Kidney glomerular epithelial cell (primary cell): Measurements from ENCODE around the gene PHF21B.

Source experiments
- DNase-seq: peaks from one replicate; lab custom pipeline; 2025; lab: John Stamatoyannopoulos, UW

PHF21B gene

GRCh38 chr22:44892803-44893730 is 116.7 kb downstream of the PHF21B start:
- DNase-seq, result no peak

- no peak for DNase-seq
Measured at GRCh38 chr22:44892243-44892642, 117.6 kb downstream of the PHF21B start.

GRCh38 chr22:44891791-44892190 is 118.0 kb downstream of the PHF21B start:
- DNase-seq, result no peak

- no peak for DNase-seq
Measured at GRCh38 chr22:44891293-44891747, 118.5 kb downstream of the PHF21B start.

DNA sequence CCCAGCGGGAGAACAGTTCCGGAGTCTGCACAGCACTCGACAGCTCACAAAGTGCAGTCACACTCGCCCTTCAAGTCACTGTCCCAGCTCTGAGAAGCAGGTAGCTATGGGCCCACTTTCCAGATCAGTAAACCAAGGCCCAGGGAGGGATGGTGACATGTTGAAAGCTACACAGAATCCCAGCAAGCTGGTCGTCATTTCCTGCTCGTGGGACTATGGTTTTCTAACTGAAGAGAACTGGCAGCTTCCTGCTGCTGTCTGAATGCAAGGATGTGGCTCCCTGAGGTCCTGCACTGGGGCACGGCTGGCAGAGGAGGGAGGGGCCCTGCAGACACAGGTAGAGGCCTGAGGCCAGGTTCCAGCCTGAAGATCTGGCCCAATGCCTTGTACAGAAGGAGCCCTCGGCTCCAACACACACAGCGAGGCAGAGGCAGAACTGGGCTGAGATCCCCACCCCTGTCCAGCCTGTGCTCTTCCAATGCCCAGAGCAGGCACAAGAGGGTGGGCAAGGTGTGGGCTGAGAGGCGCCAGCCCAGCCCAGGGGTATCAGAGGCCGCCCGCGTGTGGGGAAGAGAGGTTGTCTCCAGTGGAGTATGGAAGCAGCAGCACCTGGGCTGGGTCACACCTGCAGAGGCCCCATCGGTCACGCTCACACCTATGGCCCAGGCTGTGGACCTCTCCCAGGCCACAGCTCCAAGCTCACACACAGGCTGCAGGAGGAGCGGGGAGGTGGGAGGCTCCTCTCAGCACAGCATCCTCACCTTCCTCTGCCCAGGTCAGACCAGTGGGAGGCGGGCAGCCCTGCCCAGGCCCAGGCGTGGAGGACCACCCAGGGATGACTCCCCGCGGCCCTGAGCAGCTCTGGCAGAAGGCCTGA is 119.2 kb downstream of the PHF21B start:
- no peak for DNase-seq

DNA sequence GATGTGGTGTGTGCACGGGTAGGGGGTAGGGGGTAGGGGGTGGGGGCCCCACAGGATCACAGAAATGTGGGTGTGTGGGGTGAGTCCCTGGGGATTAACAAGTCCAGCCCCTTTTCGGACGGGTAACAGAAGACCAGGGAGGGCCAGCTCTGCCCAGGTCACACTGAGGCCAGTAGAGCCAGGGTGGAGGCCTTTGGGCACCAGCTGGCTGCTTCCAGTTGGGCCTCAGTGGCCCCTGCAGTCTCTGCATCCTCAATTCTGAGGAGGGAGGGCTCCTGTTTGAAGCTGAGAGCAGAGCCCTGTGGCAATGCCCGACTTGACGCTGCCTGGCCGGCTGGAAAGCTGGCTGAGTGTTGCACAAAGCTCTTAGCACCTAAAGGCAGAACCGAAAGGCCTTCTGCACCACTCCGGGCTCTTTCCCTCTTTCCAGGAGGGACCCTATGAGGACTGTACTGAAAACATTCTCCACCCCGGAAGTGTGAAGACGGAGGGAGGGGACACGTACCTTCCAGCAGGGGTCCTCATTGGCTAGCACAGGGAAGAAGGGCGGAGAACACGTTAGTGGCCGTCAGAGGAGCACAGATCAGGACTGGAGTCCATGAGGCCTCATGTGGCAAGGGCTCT is 120.4 kb downstream of the PHF21B start:
- no peak for DNase-seq

DNA sequence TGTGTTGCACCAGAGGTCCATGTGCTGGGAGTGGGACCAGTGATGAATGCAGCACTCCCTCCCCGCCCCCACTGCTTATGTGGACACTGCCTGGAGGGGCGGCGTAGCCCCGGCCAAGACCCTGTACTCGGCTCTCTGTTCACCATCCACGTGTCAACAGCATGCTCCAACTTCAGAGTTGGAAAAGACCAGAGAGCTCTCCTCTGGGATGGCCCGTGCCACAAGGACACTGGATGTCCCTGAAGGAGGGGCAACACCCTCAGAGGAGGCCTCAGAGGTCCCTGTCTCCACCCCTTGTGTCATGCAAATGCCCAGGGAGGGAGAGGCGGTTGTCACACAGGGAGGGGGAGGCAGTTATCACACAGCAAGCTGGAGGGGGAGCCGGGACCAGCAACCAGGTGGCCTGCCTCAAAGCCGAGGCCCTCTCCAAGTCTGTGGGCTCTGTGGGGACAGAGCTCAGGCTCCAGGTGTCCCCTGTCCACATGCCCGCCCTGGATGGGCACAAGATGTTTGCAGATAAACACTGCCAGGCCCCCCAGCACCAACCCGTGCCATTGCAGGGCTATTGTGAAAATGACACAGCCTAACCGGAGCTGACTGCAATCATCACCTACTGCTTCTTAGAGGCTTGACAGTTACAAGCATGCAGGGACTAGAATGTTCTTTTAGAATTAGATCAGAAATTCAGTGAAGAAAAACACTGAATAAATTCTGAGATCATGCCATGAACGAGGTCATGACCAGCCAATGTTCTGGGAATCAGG is 121.1 kb downstream of the PHF21B start:
- DNase-seq, result no peak

DNA sequence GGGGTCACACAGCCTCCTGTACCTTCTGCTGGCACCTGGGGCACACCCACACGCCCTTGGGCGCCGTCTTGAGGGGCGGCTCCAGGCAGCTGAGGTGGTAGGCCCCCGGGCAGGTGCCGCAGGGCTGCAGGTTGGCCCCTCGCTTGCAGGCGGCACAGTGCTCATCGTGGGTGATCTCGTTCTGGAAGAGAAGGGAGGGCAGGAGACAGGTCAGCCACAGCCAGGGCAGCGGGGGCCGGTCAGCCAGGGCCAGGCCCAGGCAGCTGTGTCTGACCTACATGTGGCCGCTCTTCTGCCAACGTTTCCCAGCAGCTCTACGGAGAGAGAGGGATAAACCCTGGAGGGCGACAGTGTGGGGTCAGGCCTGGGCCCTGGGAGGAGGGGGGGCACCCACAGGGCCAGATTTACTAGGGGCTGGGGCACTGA is 121.9 kb downstream of the PHF21B start:
- DNase-seq, result no peak

DNA sequence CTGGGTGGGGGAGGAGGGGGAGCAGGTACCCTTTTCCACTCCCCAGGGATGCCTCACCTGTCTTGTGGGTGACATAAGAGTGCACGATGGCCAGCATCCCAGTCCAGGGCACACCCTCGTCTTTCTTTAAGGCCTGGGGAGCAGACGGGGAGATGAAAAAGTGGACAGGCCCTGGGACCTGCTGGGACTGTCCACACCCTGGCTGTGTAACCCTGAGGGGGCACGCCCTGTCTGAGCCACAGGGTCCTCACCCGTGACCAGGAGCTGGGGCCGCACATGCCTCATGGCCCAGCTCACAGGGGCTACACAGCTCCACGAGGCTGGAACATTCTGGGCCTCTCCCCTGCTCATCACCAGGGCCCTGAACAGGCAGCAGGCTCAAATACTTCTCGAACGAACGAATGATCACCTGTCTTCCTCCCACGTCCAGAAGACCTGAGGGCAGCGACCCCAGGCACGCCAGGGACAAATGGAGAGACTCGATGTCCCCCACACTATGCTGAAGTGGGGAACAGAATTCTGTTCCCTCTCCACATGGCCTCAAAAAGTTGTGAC is 123.9 kb downstream of the PHF21B start:
- DNase-seq, result no peak

GRCh38 chr22:44884968-44885805 is 124.6 kb downstream of the PHF21B start:
- no peak for DNase-seq

GRCh38 chr22:44884562-44884961 is 125.2 kb downstream of the PHF21B start:
- no peak for DNase-seq

DNA sequence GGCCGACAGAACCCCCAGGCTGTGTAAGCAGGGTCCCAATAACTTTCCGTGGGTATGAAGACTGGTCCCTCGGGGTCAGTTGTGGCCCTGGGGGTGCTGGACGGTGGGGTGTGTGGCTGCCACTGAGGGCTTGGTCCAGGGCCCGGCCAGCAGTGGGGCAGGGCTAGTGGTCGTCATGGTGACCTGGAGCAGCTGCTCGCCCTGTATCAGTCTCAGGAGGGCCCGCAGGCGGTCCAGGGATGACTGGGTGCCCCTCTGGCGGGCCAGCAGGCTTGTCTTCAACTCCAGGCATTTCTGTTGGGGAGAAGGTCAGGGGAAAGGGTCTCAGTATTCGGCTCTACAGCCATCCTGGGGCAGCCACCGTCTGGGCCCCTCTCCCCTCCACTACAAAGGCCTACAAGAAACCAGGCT is 126.8 kb downstream of the PHF21B start:
- no peak for DNase-seq

- DNase-seq, result no peak
Measured at GRCh38 chr22:44882226-44882905, 127.4 kb downstream of the PHF21B start.

- DNase-seq, result no peak
Measured at GRCh38 chr22:44881624-44882023, 128.2 kb downstream of the PHF21B start.

GRCh38 chr22:44880610-44881290 is 129.1 kb downstream of the PHF21B start:
- no peak for DNase-seq

DNA sequence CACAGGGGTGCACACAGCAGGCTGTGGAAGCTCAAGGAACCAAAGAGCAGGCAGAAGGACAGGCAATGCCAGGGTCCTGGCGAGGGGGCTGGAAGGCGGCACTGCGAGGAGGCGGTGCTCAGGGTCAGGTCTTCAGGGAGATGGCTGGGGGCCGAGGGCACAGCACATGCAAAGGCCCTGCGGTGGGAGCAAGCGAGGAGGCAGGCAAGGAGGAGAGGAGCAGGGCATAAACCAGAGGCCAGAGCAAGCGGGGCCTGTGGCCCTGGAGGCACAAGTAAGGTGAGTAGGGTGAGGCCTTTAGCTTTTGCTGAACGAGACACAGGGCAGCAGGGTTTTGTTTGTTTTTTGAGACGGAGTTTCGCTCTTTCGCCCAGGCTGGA is 130.5 kb downstream of the PHF21B start:
- DNase-seq, result no peak

GRCh38 chr22:44878483-44879300 is 131.1 kb downstream of the PHF21B start:
- no peak for DNase-seq

DNA sequence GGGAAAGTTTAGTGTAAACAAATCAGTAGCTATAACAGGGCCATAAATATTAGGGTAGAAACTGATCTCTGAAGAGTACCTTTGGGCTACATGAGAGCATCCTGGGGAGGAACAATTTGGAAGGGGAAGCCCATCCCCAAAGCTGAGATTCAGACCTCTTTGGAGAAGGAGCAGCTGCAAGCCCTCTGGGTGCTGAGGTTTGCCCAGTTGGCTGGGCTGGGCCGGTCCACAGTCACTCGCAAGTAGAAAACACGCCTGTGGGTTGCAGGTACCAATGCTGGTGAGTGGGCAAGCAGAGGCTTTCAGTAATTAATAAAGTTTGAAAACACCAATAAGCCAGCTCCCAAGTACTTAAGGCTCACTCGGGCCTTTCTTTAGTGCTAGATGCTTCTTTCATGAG is 132.9 kb downstream of the PHF21B start:
- no peak for DNase-seq
